GM19328 (cell line): ENCODE measurements around the gene CRIP1.
A peak's percentile ranks its signal among the peaks of the same experiment; 100 is the strongest.

Experiments used
- ATAC-seq: cut with Tn5 transposase; IDR thresholded peaks from one replicate; pipeline ENCODE4 v1.9.1; 2021; ENCODE audit warnings: mild to moderate bottlenecking, moderate library complexity; ENCODE audit not compliant: unreplicated experiment

Gene CRIP1

GRCh38 chr14:105480199-105480746 lies 6.4 kb upstream of the CRIP1 start:
- no peak for ATAC-seq

DNA sequence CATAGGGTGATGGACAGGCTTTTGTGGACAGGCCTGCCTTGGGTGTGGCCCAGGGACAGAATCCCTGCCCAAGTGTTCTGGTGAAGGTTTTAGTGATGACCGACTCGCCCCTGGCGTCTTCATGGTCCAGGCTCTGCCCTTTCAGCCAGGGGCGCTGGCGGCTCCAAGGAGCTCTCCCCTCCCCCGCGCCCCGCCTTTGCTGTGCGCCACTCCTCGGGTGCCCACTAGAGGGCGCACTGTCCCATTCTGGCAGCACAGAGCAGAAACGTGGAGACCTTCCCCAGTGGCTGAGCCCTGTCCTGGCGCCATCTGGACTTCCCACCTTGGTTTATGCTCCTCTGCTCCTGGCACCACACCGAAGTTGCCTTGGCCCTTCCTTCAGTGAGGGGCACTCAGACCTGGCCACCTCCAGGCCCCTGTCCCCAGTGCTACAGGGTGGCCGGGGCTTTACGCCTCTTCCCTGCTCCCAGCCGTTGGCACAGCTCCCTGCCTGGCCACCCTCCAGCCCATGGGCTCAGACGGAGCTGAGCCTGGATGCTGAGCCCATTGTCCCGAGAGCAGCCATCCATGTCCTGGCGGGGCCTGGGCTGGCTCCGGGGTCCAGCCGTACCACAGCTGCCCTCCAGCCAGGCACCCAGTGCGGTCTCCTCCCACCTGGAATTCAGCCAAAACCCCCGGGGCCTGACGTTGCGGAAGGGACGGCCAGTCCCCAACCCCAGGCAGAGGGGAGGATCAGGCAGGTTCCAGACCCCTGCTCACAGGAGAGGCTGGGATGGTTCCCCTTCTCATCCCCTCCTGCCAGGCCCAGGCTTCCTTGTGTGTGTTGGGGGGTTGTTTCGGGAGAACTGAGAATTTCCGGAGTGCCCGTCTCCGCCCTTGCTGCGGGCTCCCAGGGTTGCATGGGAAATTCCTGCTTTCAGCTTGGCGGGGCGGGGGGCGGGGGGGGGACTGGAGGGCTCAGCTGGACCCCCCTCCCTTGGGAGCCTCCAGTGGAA lies 5.6 kb upstream of the CRIP1 start:
- ATAC-seq, result no peak

DNA sequence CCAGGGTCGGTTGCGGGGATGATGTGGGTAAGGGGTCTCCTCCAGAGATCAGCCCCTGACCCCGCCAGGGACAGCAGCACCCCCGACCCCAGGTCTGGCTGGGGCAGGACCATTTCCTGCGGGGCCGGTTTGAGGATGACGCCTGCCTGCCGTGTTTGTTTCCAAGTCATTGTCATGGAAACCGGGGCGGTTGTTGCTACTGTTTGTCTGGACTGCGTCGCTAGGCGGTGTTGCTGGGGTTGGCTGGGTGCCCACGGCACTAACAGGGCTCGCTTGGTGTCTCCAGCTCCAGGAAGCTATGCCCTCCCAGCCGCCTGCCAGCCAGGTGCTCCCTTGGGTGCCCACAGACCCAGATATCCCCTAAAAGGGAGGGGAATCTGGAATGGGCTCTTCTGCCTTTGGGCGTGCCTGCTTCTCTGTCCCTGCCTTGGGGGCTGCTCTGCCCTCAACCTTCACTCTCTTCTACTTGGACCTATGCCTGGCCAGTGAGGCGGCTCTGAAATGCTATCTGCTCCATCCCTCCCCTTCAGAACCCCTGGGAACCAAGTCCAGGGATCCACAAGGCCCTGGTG lies 4.7 kb upstream of the CRIP1 start:
- no peak for ATAC-seq

DNA sequence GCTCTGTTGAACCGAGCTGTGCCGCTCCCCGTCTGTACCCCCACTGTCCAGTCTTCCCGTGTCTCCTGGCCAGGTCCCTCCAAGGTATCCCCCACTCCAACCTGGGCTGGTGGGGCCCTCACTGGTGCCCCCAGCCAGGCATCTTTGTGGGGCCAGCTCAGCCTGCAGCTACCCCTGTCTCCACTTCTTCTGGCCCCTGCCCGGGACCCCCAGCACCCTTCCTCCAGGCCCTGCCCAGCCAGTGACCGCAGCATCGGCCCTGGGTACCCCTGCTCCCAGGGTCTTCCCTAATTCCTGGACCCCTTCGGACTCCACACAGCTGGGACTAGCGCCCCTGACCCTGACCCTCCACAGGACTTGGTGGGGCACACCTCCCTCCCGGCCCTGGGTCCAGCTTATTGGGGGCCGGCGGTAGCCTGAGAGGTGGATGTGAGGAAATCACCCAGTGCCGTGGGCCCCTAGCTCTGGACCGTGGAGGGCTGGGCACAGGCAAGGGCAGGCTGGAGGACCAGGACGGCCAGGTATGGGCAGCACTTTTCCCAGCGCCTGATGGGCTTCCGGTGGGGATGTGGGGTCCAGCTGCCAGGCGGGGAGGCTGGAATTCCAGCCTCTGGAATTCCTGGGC lies 4.1 kb upstream of the CRIP1 start:
- ATAC-seq, result no peak

- ATAC-seq, result no peak
These were observed 3.2 kb upstream of the CRIP1 start for GRCh38 chr14:105483300-105484068.

DNA sequence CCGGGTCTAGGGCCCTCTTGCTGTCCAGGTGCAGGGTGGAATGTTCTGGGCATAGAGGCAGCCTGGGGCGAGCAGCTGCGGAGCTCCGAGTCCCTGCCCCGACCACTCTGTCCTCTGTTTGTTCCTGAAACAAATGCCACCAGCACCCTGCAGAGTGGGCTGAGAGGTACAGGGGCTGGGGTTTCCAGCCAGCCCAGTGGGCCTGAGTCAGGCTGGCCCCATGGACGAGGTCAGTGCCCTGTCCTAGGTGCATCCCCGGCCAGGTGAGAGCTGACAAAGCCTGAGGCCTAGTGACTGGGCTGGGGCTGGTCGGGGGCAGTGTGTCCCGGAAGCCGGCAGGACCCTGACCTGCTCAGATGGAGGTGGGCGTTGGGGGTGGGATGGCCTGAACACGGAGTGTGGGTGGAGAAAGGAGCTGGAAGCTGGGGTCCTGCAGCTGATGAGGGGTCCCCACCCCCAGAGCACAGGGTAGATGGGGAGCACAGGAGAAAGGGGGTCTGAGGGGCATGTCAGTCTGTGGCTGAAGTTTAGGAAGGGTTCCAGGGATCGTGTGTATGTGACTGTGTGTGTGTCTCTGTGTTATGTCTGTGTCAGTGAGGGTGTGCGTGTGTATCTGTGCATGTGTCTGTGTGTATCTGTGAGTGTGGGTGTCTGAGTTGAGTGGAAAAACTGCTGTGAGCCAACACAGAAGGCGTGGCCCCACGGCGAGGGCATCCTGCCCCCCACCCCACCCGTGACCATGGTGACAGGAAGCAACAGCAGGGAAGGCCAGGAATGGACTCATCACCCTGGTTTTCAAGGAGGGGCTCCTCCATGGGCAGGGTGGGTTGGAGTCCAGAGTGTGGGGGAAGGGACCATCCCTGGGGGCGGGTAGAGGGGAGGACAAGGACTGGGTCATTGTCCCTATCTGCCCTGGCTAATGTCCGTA lies 2.4 kb upstream of the CRIP1 start:
- ATAC-seq, result no peak

GRCh38 chr14:105484997-105485393 lies 1.7 kb upstream of the CRIP1 start:
- ATAC-seq, result no peak

DNA sequence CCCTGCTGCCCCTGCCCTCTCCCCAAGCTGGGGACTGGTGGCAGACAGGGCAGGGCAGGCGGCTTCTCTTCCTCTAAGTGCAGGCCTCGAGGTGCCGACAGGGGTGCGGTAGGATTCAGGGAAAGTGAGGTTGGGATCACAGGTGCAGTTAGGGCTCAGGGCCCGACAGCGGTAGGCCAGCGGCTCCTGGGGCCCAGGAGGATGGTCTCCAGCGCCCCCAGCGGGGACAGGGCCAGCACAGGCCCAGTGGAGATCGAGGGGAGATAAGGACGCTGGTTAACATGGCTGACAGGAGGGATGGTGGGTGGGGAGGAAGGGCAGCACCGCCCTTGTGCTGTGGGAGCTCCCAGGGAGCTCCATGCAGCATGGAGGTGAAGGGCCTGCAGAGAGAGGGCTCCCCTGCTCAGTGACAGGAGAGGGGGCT lies 935 bp upstream of the CRIP1 start:
- ATAC-seq, result no peak

DNA sequence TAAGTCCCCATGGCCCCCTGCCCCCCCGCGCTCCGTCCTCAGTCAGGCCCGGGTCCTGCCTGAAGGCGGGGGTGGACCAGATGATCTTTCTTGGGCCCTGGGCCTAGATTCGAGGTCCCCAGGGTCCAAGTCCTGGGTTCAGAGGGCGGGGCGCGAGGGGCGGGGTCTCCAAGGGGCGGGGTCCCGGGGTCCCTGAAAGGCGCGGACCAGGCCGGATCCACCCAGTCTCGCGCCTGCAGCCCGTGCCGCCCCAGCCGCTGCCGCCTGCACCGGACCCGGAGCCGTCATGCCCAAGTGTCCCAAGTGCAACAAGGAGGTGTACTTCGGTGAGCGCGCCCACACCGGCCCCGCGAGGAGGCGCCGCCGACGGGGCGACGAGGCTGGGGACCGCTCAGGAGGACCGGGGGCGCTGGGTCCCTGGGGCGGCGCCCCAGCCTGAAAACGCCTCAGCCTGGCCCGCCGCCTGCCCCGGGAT lies 325 bp downstream of the CRIP1 start:
- ATAC-seq, result no peak

DNA sequence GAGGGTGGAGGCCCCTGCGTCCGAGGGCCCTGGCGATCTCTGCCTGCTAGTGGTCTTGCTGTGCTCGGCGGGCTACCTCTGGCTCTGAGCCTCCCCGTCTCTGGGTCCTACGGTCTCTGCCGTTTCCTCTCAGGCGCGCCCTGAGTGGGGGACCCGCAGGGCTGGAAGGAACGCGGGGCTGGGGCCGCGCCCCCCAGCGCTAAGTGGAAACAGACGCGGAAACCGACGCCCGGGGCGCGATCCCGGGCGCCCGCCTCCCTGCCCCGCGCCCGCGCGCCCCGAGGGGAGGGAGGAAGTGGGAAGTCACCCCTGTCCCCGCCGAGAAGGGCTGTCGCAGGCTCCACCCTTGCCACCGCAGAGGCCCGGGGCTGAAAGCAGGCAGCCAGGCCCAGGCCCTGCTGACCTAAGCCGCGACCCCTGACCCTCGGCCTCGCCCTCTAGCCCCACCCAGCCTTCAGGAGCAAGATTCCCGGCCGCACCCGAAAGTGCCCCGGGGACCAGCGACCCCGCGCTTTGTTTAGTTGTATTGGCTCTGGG lies 831 bp downstream of the CRIP1 start:
- ATAC-seq, result no peak

DNA sequence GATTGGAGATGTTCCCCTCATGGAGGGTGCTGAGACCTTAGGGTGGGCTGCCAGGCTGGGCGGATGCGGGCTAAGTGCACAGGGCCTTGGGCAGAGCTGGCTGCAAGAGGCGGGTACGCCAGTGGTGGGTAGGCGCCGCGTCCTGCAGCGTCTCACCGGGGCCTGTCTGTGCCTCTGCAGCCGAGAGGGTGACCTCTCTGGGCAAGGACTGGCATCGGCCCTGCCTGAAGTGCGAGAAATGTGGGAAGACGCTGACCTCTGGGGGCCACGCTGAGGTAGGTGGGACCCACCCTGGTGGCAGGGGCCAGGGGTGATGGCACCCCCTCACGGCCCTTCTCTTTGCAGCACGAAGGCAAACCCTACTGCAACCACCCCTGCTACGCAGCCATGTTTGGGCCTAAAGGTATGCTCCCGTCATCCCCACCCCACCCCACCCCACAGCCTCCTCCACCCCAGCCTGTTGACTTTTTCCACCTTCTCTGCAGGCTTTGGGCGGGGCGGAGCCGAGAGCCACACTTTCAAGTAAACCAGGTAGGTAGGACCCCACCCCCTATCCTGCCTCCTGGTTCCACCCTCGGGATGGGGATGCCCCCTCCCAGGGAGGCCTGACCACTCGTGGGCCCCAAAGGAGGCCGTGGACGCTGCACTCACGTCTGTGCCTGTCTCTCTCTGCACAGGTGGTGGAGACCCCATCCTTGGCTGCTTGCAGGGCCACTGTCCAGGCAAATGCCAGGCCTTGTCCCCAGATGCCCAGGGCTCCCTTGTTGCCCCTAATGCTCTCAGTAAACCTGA lies 1.5 kb downstream of the CRIP1 start:
- ATAC-seq, result no peak

DNA sequence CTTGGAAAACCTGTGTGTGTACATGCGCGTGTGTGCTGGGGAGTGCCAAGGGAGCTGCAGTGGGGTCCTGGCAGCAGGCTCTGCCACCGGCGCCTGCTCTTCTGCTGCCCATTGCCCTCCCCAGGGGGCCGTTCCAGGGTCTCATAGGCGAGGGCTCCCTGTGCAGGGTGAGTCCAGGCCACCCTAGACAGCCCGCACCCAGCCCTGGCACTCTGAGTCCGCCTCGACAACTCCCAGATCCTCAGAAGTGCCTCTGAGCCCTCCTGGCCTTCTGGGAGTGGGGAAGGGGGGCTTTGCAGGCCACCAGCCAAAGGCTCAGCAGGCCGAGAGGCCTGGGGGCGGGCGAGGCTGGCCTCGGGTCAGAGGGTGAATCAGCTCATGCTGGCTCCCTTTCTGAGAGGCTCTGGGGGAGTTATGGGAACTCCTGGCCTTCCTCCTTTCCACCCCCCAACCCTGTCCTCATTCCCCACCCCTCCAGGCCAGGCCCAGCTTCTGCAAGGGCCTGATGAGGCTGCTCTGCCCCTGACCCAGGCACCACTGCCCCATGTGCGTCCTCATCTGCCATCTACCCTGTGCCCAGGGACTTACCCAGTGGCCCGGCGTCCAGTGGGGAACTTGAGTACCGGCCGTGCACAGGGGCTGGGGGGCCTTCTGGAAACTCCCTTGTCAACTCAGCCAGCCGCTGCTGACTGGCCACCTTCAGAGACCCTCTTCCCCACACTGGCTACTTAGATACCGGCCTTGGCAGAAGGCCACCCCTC lies 2.3 kb downstream of the CRIP1 start:
- no peak for ATAC-seq

- ATAC-seq, result no peak
These were observed 3.0 kb downstream of the CRIP1 start for GRCh38 chr14:105489542-105490266.

DNA sequence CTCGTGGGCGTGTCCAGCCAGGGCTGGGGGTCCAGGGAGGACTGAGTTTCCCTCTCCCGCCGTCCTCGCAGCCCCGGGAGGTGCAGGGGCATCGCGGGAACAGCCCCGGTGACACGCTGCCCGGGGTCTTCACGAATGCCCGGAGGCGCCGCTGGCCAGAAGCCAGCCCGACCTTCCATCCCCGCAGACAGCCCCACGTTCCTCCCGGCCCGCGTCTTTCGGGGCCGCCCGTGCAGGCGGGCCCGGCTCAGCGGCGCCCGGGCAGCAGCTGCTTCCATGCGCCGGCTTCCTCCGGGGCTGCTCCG lies 3.5 kb downstream of the CRIP1 start:
- ATAC-seq, result no peak

- ATAC-seq, result peak; percentile 66
These were observed 4.1 kb downstream of the CRIP1 start, which contains the start of gene TEDC1 for GRCh38 chr14:105490572-105491365. Gene TEDC1, plus strand, starts transcription at chr14:105491246. Its CDS starts 130 bp downstream, at chr14:105491376.

DNA sequence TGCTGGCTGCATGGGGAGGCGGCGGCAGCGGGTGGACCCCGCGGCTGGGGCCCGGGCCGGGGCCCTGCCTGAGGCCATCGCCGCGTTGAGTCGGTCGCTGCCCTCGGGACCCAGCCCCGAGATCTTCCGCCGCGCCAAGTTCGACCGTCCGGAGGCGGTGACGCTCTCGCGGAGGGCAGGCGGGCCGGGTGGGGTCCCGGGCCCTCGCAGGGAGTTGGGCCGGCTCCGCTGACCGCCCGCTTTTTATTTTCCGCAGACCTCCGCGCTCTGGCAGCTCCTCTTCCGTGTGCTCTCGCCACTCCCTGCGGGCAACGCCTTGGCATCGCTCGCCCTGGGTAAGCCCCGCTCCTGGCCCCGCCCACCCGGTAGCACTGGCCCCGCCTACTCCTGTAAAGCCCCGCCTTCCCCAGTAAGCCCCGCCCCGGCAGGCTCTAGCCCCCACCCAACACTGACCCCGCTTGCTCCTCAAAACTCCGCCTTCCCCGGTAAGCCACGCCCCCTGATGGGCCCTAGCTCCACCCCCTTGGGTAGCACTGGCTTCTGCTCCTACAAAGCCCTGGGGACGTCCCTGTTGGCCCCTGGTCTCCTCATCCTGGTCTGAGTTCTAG lies 4.8 kb downstream of the CRIP1 start:
- no peak for ATAC-seq
